ENCODE measurements around the gene TMEM106C. TPM values are rescaled to one million over a fixed set of nuclear protein-coding genes. Genes with fewer than 3 reads are reported as not detected.
A peak's percentile ranks its signal among the peaks of the same experiment; 100 is the strongest.

The TMEM106C gene
- total RNA-seq, 1 donor from 2014 or later: 88.5 TPM

DNA sequence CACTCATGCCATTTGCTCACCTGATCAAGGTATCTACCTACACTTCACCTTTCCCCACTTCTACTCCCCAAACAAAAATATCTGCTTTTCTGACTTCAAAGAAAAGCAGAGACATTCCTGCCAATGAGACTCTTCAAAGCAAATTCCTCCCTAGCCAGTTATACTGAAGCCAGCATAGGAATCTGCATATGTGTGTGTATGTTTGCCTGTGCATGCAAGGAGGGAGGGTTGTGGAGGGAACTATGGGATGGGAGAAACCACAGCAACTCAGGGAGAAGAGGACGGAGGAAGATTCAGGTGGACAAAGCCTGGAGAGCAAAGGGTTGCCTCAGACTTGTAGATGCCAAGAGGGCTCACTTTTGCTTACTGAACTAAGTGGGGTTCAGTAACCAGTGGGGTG lies 32.2 kb upstream of the TMEM106C start:
- no peak for FAIRE-seq
- Histone ChIP-seq H3K4me3 (ENCODE audit: low read depth, low read length) (no peak overlapping the region), H3K27me3 (ENCODE audit: control insufficient read depth, insufficient read depth, low read length) (peaks cover 17% of the 10 kb centered on the region), H3K36me3 (ENCODE audit: control insufficient read depth, insufficient read depth, low read length) (no peaks in the 10 kb centered on the region)
- TF ChIP-seq, protein P1, sequence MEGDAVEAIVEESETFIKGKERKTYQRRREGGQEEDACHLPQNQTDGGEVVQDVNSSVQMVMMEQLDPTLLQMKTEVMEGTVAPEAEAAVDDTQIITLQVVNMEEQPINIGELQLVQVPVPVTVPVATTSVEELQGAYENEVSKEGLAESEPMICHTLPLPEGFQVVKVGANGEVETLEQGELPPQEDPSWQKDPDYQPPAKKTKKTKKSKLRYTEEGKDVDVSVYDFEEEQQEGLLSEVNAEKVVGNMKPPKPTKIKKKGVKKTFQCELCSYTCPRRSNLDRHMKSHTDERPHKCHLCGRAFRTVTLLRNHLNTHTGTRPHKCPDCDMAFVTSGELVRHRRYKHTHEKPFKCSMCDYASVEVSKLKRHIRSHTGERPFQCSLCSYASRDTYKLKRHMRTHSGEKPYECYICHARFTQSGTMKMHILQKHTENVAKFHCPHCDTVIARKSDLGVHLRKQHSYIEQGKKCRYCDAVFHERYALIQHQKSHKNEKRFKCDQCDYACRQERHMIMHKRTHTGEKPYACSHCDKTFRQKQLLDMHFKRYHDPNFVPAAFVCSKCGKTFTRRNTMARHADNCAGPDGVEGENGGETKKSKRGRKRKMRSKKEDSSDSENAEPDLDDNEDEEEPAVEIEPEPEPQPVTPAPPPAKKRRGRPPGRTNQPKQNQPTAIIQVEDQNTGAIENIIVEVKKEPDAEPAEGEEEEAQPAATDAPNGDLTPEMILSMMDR (IDR thresholded peaks at IDR 0.05; ENCODE audit: insufficient read depth, low read length, severe bottlenecking): no peak
- no peak for DNase-seq (ENCODE audit: low read depth)

GRCh38 chr12:47935184-47935583 lies 28.2 kb upstream of the TMEM106C start:
- no peak for DNase-seq (ENCODE audit: low read depth)
- TF ChIP-seq, protein P1 (IDR thresholded peaks at IDR 0.05; ENCODE audit: insufficient read depth, low read length, severe bottlenecking): no peak
- H3K4me3 ChIP-seq (ENCODE audit: low read depth, low read length): no peak overlapping the region
- FAIRE-seq: peak; percentile 81
- H3K36me3 ChIP-seq (ENCODE audit: control insufficient read depth, insufficient read depth, low read length): no peaks in the 10 kb centered on the region
- H3K27me3 ChIP-seq (ENCODE audit: control insufficient read depth, insufficient read depth, low read length): no peaks in the 10 kb centered on the region

DNA sequence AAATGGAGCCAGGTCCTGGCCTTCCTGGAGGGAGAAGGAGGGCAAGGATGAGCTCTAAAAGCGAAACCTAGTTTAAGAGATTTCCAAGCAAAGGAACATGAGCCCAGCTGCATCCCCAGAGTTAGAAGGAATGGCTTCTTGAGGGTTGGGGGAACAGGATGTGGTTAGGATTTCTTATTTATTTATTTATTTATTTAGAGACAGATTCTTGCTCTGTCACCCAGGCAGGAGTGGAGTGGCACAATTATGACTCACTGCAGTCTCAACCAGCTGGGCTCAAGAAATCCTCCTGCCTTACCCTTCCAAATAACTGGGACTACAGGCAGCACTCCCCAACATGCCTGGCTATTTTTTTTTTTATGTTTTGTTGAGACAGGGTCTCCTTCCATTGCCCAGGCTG lies 25.3 kb upstream of the TMEM106C start:
- FAIRE-seq (no peak), DNase-seq (ENCODE audit: low read depth) (peak; percentile 49)
- TF ChIP-seq, protein P1 (IDR thresholded peaks at IDR 0.05; ENCODE audit: insufficient read depth, low read length, severe bottlenecking): no peak
- no peaks in the 10 kb centered on the region for H3K36me3 ChIP-seq (ENCODE audit: control insufficient read depth, insufficient read depth, low read length)
- H3K4me3 ChIP-seq (ENCODE audit: low read depth, low read length): no peak overlapping the region
- peaks cover 2% of the 10 kb centered on the region for H3K27me3 ChIP-seq (ENCODE audit: control insufficient read depth, insufficient read depth, low read length)

GRCh38 chr12:47938594-47938993 lies 24.8 kb upstream of the TMEM106C start:
- Histone ChIP-seq H3K27me3 (ENCODE audit: control insufficient read depth, insufficient read depth, low read length) (peaks cover 2% of the 10 kb centered on the region), H3K36me3 (ENCODE audit: control insufficient read depth, insufficient read depth, low read length) (no peaks in the 10 kb centered on the region), H3K4me3 (ENCODE audit: low read depth, low read length) (no peak overlapping the region)
- DNase-seq (ENCODE audit: low read depth) (no peak), FAIRE-seq (no peak)
- TF ChIP-seq, protein P1 (IDR thresholded peaks at IDR 0.05; ENCODE audit: insufficient read depth, low read length, severe bottlenecking): no peak

DNA sequence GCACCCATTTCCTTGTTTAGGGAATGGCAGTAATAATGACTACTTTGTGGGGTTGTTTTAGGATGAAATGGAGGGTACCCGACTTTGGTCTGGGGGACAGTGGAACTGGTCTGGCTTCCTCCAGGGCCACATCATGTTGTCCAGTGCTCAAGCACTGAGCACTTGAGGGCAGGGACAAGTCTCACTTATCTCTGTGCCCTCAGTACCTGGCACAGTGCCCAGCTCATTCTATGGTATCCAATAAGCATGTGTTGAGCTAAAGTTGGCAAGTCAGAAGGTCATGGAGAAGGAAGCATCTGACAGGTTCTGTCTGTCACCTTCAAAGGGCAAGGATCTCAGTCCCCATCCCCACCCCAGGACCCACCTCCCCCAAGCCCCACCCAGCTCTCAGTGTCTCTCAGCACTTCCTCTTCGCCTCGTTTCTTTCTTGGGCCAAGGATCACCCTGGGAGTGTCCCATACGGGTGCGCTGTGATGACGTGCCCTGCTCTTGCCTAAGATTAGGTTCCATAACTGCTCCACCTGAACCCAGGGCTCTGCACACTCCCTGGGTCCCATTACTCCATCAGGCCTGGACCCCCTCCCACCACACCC lies 24.3 kb upstream of the TMEM106C start:
- FAIRE-seq: no peak
- TF ChIP-seq, protein P1 (IDR thresholded peaks at IDR 0.05; ENCODE audit: insufficient read depth, low read length, severe bottlenecking): no peak
- Histone ChIP-seq H3K4me3 (ENCODE audit: low read depth, low read length) (no peak overlapping the region), H3K27me3 (ENCODE audit: control insufficient read depth, insufficient read depth, low read length) (peaks cover 2% of the 10 kb centered on the region), H3K36me3 (ENCODE audit: control insufficient read depth, insufficient read depth, low read length) (no peaks in the 10 kb centered on the region)
- DNase-seq (ENCODE audit: low read depth): no peak

Data from bronchial epithelial cell (primary cell).